Upper lobe of left lung (tissue), 6 donors: ENCODE measurements around the gene RABGEF1. TPM values are rescaled to one million over a fixed set of nuclear protein-coding genes. Genes with fewer than 3 reads are reported as not detected.

ENCODE experiments used
- ATAC-seq, 2 donors: fragments of 200-7000 bp; cut with Tn5 transposase; one replicate each; pipeline ENCODE4 v1.9.1; 2022; ENCODE audit warnings: mild to moderate bottlenecking in 2 of 2, moderate library complexity in 2 of 2; ENCODE audit not compliant: low FRiP score in 2 of 2
- DNase-seq, 2 donors: peaks; one replicate each; pipeline ENCODE4 v3.0.0-alpha.2; 2019 to 2020
- H3K27ac ChIP-seq, 4 donors: fragments of 200-600 bp; sonication (generic); one replicate each; pipeline ENCODE4 v1.5.1; 2016 to 2019
- H3K27me3 ChIP-seq, 4 donors: fragments of 200-600 bp; sonication (generic); one replicate each; pipeline ENCODE4 v1.5.1; 2017 to 2019
- H3K36me3 ChIP-seq, 4 donors: fragments of 200-600 bp; sonication (generic); one replicate each; pipeline ENCODE4 v1.5.1; 2016 to 2019
- H3K4me1 ChIP-seq, 4 donors: fragments of 200-600 bp; sonication (generic); one replicate each; pipeline ENCODE4 v1.5.1; 2018 to 2019
- H3K4me3 ChIP-seq, 4 donors: fragments of 200-600 bp; sonication (generic); one replicate each; pipeline ENCODE4 v1.5.1; 2017 to 2019; ENCODE audit warnings: mild to moderate bottlenecking in 2 of 4, moderate library complexity in 1 of 4
- H3K9me3 ChIP-seq, 4 donors: fragments of 200-600 bp; sonication (generic); one replicate each; pipeline ENCODE4 v1.5.1; 2018 to 2019
- CTCF ChIP-seq, 6 experiments: fragments of 450-650 bp in 4 of 6; fragments of 200-600 bp in 2 of 6; sonication (generic) in 2 of 6; IDR thresholded peaks; one replicate each; pipeline ENCODE4 v1.5.1; 2016 to 2019; ENCODE audit warnings: antibody characterized with exemption in 6 of 6
- EP300 ChIP-seq, 4 donors: sonication (generic); formaldehyde crosslinking; IDR thresholded peaks; one replicate each; pipeline ENCODE4 v1.5.1; 2017; ENCODE audit warnings: antibody characterized with exemption in 4 of 4, control low read depth in 2 of 4
- POLR2A ChIP-seq, 4 donors: fragments of 450-650 bp; IDR thresholded peaks; one replicate each; pipeline ENCODE4 v1.5.1; 2016 to 2017; ENCODE audit warnings: antibody characterized with exemption in 4 of 4, mild to moderate bottlenecking in 2 of 4
- POLR2AphosphoS5 ChIP-seq, 2 donors: sonication (generic); formaldehyde crosslinking; IDR thresholded peaks; one replicate each; pipeline ENCODE4 v1.5.1; 2017; ENCODE audit warnings: antibody characterized with exemption in 2 of 2
- WGBS, 2 donors: methylation state at CpG; one replicate each; pipeline ENCODE4 v1.1.5; 2017 to 2018; 5-methylcytosine and 5-hydroxymethylcytosine counted together
- total RNA-seq, 6 donors: library from RNA; depleted of rRNA in 4 of 6; stranded (reverse); fragments of >200 nt in 4 of 6; gene quantifications; one replicate each; pipeline versions ENCODE4 v1.1.0 to v1.2.1, GENCODE V29; 2016 to 2021
- donor health status: DM: no; HTN: no; CAD: no; lungs with moderate emphysema.
- donor health status: DM: no; HTN: yes; CAD: no; lungs with severe emphysema.

RABGEF1 gene
- total RNA-seq, 6 donors from 2014 or later = 20.7 to 35.6 (median 30.3) TPM

- no peak overlapping the region for H3K4me3 ChIP-seq
- no peak for ATAC-seq
- no peaks in the 10 kb centered on the region for H3K9me3 ChIP-seq
- no peaks in the 10 kb centered on the region for H3K27me3 ChIP-seq
- H3K4me1 ChIP-seq = peaks cover 0 to 3% (median 0%) of the 10 kb centered on the region in 4 donors
- DNase-seq = no peak
- peaks cover 0 to 10% (median 0%) of the 10 kb centered on the region in 4 donors for H3K36me3 ChIP-seq
- 83 to 89% methylated on average over 2 of the region's 2 CpGs for WGBS, 2 donors
- H3K27ac ChIP-seq = no peak overlapping the region
- TF ChIP-seq POLR2AphosphoS5 (IDR thresholded peaks at IDR 0.05) (no peak), POLR2A (IDR thresholded peaks at IDR 0.05) (no peak), CTCF (IDR thresholded peaks at IDR 0.05) (no peak), EP300 (IDR thresholded peaks at IDR 0.05) (no peak)
Measured at GRCh38 chr7:66696774-66697191, 43.8 kb upstream of the RABGEF1 start.

GRCh38 chr7:66697449-66698438, 42.8 kb upstream of the RABGEF1 start:
- 68 to 70% methylated on average over 14 to 20 of the region's 20 CpGs for WGBS, 2 donors
- no peak for TF ChIP-seq CTCF (IDR thresholded peaks at IDR 0.05)
- no peak for TF ChIP-seq POLR2AphosphoS5 (IDR thresholded peaks at IDR 0.05)
- no peak for TF ChIP-seq POLR2A (IDR thresholded peaks at IDR 0.05)
- Histone ChIP-seq H3K9me3 (no peaks in the 10 kb centered on the region), H3K4me1 (peaks cover 0 to 3% (median 0%) of the 10 kb centered on the region in 4 donors), H3K27ac (no peak overlapping the region), H3K36me3 (peaks cover 0 to 6% (median 0%) of the 10 kb centered on the region in 4 donors), H3K27me3 (no peaks in the 10 kb centered on the region), H3K4me3 (no peak overlapping the region)
- ATAC-seq (peak in 1 of 2 donors; percentile 65), DNase-seq (no peak)

- Histone ChIP-seq H3K27me3 (no peaks in the 10 kb centered on the region), H3K36me3 (no peaks in the 10 kb centered on the region), H3K4me3 (no peak overlapping the region), H3K4me1 (peaks cover 0 to 3% (median 0%) of the 10 kb centered on the region in 4 donors), H3K9me3 (no peaks in the 10 kb centered on the region), H3K27ac (no peak overlapping the region)
- no peak for TF ChIP-seq POLR2A (IDR thresholded peaks at IDR 0.05)
- TF ChIP-seq EP300 (IDR thresholded peaks at IDR 0.05) = no peak
- no peak for TF ChIP-seq CTCF (IDR thresholded peaks at IDR 0.05)
- TF ChIP-seq POLR2AphosphoS5 (IDR thresholded peaks at IDR 0.05) = no peak
- ATAC-seq = no peak
- WGBS, 2 donors = 90 to 91% methylated on average over 7 to 10 of the region's 10 CpGs
- no peak for DNase-seq
Measured at GRCh38 chr7:66698652-66699205, 41.8 kb upstream of the RABGEF1 start.

GRCh38 chr7:66699998-66700397, 40.5 kb upstream of the RABGEF1 start:
- H3K27me3 ChIP-seq = no peaks in the 10 kb centered on the region
- ATAC-seq = peak; percentile 36 to 60
- 67 to 90% methylated on average over 4 to 5 of the region's 6 CpGs for WGBS, 2 donors
- H3K4me3 ChIP-seq = no peak overlapping the region
- H3K27ac ChIP-seq = no peak overlapping the region
- TF ChIP-seq EP300 (IDR thresholded peaks at IDR 0.05) = no peak
- TF ChIP-seq POLR2AphosphoS5 (IDR thresholded peaks at IDR 0.05) = no peak
- TF ChIP-seq CTCF (IDR thresholded peaks at IDR 0.05) = no peak
- TF ChIP-seq POLR2A (IDR thresholded peaks at IDR 0.05) = no peak
- H3K36me3 ChIP-seq = no peaks in the 10 kb centered on the region
- no peak for DNase-seq
- H3K4me1 ChIP-seq = peaks cover 0 to 3% (median 0%) of the 10 kb centered on the region in 4 donors
- no peaks in the 10 kb centered on the region for H3K9me3 ChIP-seq
